ENCODE measurements around the gene SLC6A14.

SLC6A14 gene

DNA sequence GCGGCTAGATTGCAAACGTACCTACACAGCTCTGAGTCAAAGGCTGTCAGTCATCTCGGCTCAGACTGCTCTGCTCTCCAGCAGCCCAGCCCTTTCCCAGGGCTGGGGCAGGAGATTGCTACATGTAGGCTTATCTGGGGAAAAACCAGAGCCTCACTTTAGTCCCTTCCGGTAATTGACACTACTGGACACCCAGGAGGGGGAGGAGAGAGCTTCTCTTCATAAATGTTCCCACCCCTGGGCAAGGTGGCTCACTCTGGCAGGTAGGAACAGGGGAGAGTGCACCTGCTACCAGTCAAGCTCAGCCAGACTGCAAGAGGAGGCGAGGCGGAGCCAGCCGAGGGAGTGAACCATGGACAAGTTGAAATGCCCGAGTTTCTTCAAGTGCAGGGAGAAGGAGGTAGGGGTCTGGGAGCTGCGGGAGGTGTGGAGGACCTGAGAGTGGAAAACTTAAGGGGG, at the start of gene SLC6A14:
Gene SLC6A14 (plus strand): TSS at position 249 of the 459 bp plus-strand sequence. CDS start 104 bp downstream, at position 353.
- DNase-seq (ENCODE audit: low spot score): no peak

- no peak for DNase-seq (ENCODE audit: low spot score)
These were observed 40.7 kb upstream of the SLC6A14 start for GRCh38 chrX:116395752-116396151.

DNA sequence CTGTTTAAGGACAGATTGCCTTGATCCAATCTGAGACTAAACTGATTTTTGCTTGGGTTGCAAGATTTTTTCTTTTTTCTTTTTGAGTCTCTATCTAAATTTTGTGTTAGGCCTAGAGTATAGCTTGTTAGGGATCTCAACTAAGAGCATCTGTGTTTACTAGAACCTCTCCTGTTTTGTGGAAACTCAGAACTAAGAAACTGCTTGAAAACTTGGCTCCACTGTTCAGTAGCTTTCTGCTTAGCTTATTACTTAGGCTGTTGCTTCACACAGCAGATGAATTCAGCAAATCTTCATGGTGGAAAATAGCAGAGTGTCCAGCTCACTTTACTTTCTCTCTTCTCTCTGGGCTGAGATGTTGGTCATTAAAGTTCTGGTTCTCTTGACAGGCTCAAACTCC, 36.7 kb upstream of the SLC6A14 start:
- DNase-seq (ENCODE audit: low spot score): no peak

DNA sequence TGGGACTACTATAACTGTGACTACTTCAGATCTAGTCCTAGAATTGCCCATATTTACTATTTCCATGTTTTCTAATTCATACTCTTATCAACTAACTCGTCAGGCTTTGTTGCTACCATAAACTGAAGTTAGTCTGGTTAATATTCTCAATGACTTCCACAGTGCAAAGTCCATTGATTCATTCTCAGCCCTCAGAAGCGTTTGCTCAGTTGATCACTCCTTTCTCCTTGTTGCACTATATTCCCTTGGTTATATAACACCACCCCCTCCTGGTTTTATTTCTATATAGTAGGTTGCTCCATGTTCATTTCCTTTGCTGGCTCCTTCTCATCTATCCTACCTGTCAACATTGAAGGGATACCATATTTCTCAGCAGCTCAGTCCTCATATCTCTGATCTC, 27.2 kb upstream of the SLC6A14 start:
- no peak for DNase-seq (ENCODE audit: low spot score)

DNA sequence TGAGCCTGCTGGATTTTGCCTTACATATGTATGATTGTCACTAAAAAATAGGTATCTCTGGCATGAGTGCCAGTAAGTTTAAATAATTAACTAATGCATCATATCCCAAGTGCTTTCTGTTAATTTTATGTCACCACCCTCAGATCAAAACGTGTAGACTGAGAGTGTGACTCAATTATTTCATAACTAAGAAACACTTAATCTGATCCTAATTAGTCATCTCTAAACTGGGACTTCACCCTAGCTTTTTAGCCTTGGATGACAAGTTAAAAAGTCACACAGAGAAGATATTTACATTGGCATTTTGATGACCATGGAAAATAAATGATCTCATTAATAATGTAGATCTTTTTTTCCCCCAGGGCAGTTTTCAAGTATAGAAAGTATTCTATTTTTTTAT, 23.1 kb upstream of the SLC6A14 start:
- DNase-seq (ENCODE audit: low spot score): no peak

DNA sequence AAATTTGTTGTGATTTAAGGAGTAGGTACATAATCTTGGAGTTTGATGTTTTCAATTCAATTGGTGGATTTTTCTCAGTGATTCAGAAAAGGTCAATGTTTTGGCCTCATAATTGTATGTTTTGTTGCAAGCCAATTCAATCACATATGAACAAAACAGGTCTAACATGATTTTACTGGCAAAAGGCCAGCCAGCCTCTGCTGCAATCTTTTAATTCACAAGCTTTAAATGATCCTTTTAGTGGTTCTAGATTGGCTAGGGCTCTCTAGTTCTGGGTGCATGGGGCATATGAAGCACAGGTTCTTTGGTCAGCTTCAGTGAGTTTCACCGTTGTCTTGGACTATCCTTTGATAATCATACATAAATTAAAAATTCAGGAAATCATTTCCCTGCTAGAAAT, 19.2 kb upstream of the SLC6A14 start:
- DNase-seq (ENCODE audit: low spot score): no peak

DNA sequence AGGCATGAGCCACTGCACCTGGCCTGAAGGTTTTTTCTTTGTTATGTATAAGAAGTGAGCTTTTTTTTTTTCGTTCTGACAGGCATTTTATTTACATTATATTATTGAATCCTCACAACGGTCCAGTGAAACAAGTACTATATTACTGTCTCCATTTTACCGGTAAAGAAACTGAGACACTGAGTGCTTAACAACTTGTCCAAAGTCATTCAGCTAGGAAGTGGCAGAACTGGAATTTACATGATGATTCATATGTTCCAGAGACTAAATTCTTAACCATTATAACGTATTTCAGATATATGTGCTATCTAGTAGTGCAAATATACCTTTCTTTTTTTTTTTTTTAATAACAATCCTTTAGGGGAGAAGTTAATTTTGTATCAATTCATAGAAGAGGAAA, 18.4 kb upstream of the SLC6A14 start:
- DNase-seq (ENCODE audit: low spot score): no peak

GRCh38 chrX:116427978-116428377, 8.4 kb upstream of the SLC6A14 start:
- no peak for DNase-seq (ENCODE audit: low spot score)

- DNase-seq (ENCODE audit: low spot score): no peak
These were observed 809 bp upstream of the SLC6A14 start for GRCh38 chrX:116435597-116435996.

GRCh38 chrX:116449156-116449555, 12.8 kb downstream of the SLC6A14 start:
- no peak for DNase-seq (ENCODE audit: low spot score)

GRCh38 chrX:116462822-116463221, 26.4 kb downstream of the SLC6A14 start, which contains the start of gene CT83:
CT83 (minus strand) TSS chrX:116462976; CDS start chrX:116462856, 120 bp downstream.
- no peak for DNase-seq (ENCODE audit: low spot score)

GRCh38 chrX:116480059-116480458, 43.7 kb downstream of the SLC6A14 start:
- no peak for DNase-seq (ENCODE audit: low spot score)

- DNase-seq (ENCODE audit: low spot score): peak; percentile 24
These were observed 53.7 kb downstream of the SLC6A14 start for GRCh38 chrX:116490104-116490503.

- no peak for DNase-seq (ENCODE audit: low spot score)
These were observed 56.9 kb downstream of the SLC6A14 start for GRCh38 chrX:116493271-116493670.

DNA sequence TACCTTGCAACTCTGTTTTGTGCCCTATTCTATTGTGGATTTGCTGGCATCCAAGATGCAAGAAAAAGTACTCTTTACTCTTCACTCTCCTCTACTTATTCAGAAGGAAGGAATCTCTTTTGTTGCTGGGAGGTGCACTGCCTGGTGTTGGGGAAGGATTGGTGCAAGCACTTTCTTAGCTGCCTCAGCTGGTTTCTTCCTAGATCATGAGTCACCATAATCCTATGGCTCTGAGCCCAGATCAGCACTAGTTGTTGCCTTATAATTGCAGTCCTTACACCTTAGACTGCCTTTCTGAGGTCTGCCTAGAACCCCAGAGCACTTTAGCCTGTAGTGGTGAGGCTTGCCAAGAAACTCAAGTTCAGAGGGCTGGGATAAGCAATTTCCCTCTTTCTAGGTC, 63.4 kb downstream of the SLC6A14 start:
- peak; percentile 38 for DNase-seq (ENCODE audit: low spot score)

Measured in RKO (cell line).